Caco-2 (cell line): ENCODE results near the gene CATSPER3. TPM values are rescaled to one million over a fixed set of nuclear protein-coding genes. Genes with fewer than 3 reads are reported as not detected.

ENCODE experiments used
- BruUV-seq: library from RNA; stranded (reverse); fragments of 400-500 nt; replicated peaks from 2 replicates; lab custom pipeline; 2021; lab: Mats Ljungman, UMichigan
- CTCF ChIA-PET: fragments of 300-600 bp; sonication (Branson Sonifier 250); formaldehyde crosslinking; loops from one replicate; lab custom pipeline; 2022; ENCODE audit warnings: antibody characterized with exemption; lab: Charles Lee
- POLR2A ChIA-PET: fragments of 300-600 bp; sonication (Branson Sonifier 250); formaldehyde crosslinking; loops from one replicate; lab custom pipeline; 2022; ENCODE audit warnings: antibody characterized with exemption; lab: Charles Lee
- DNase-seq, 2 experiments: peaks; one replicate each; pipeline versions ENCODE4 v3.0.0 to v3.0.0-alpha.2; 2020 to 2022
- H3K27me3 ChIP-seq: replicated peaks from 2 replicates; pipeline ENCODE4 v1.6.0; 2011; ENCODE audit warnings: low read length; ENCODE audit not compliant: control insufficient read depth, insufficient read depth
- H3K36me3 ChIP-seq: 2 replicates; pipeline ENCODE4 v1.5.1; 2011; ENCODE audit warnings: low read length; ENCODE audit not compliant: control insufficient read depth, insufficient read depth
- H3K4me1 ChIP-seq: fragments of 250-450 bp; sonication (Bioruptor Pico); 2 replicates; pipeline ENCODE4 v1.5.1; 2020; ENCODE audit warnings: mild to moderate bottlenecking
- H3K4me3 ChIP-seq: 2 replicates; pipeline ENCODE4 v1.5.1; 2011; ENCODE audit warnings: low read depth, mild to moderate bottlenecking, control low read depth, low read length
- H3K9me3 ChIP-seq: fragments of 250-450 bp; sonication (Bioruptor Pico); 2 replicates; pipeline ENCODE4 v1.5.1; 2020; ENCODE audit warnings: mild to moderate bottlenecking, moderate library complexity
- H3K27ac Mint-ChIP-seq: one replicate; pipeline ENCODE4 v1.8.0; 2022; ENCODE audit warnings: mixed read lengths; ENCODE audit not compliant: unreplicated experiment
- H3K27me3 Mint-ChIP-seq: one replicate; pipeline ENCODE4 v1.8.0; 2022; ENCODE audit warnings: mixed read lengths; ENCODE audit not compliant: insufficient read depth, unreplicated experiment
- H3K36me3 Mint-ChIP-seq: one replicate; pipeline ENCODE4 v1.8.0; 2022; ENCODE audit warnings: mild to moderate bottlenecking, mixed read lengths; ENCODE audit not compliant: insufficient read depth, unreplicated experiment
- H3K4me1 Mint-ChIP-seq: one replicate; pipeline ENCODE4 v1.8.0; 2022; ENCODE audit warnings: low read depth, mixed read lengths; ENCODE audit not compliant: unreplicated experiment
- H3K4me3 Mint-ChIP-seq: one replicate; pipeline ENCODE4 v1.8.0; 2022; ENCODE audit warnings: mild to moderate bottlenecking, moderate library complexity, mixed read lengths; ENCODE audit not compliant: unreplicated experiment
- H3K9me3 Mint-ChIP-seq: one replicate; pipeline ENCODE4 v1.8.0; 2022; ENCODE audit warnings: mixed read lengths; ENCODE audit not compliant: unreplicated experiment
- intact Hi-C: fragments of 100-400 bp; cut with micrococcal nuclease; formaldehyde crosslinking; loops from one replicate; pipeline ENCODE4 v1.10.0; 2022; ENCODE audit not compliant: unreplicated experiment
- total RNA-seq: library from RNA; stranded (reverse); gene quantifications from 2 replicates; pipeline ENCODE4 v1.2.3, GENCODE V29; 2022
- TF ChIP-seq, protein P1 (sequence below), 2 experiments: fragments of 200-600 bp in 1 of 2; IDR thresholded peaks; 1 replicate in 1 of 2; 2 replicates in 1 of 2; pipeline versions ENCODE4 v1.5.1 to v1.8.0; 2011 to 2022; ENCODE audit warnings: antibody characterized with exemption in 1 of 2, control low read depth in 1 of 2, inconsistent platforms in 1 of 2, low read depth in 1 of 2, low read length in 1 of 2, mild to moderate bottlenecking in 1 of 2, moderate library complexity in 1 of 2; ENCODE audit not compliant: insufficient read depth in 1 of 2, severe bottlenecking in 1 of 2, unreplicated experiment in 1 of 2

CATSPER3 gene
- total RNA-seq, 1 experiment from 2014 or later = 0.61 TPM

DNA sequence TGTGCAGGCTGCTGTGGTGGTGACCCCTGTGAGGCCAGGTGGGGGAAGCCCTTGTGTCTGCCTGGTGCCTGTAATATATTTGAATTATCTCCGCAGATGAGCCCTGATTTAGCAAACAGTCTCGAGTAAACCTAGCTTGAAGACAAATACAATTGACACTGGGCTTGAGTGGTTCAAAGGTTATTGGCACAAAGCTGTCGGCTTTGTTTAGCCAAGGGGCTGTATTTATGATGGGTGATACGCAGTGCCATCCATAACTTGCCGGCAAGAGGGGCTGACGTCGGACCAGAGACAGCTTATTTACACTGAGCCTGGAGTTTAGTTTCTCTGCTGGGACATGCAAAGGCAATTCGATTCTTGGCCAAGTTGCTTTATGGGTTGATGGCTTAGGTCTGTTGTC, 86.3 kb downstream of the CATSPER3 start:
- no peaks in the 10 kb centered on the region for H3K36me3 ChIP-seq
- H3K9me3 ChIP-seq = no peaks in the 10 kb centered on the region
- DNase-seq = peak in 1 of 2 experiments; percentile 38
- intact Hi-C loops = no loop called here
- Mint-ChIP-seq H3K9me3 (no peaks in the 10 kb centered on the region), H3K36me3 (no peaks in the 10 kb centered on the region), H3K4me1 (peaks cover 11% of the 10 kb centered on the region), H3K4me3 (peak overlapping the region; percentile 0), H3K27me3 (no peaks in the 10 kb centered on the region), H3K27ac (peak overlapping the region; percentile 3)
- no peaks in the 10 kb centered on the region for H3K27me3 ChIP-seq
- peaks cover 17% of the 10 kb centered on the region for H3K4me1 ChIP-seq
- TF ChIP-seq, protein P1, sequence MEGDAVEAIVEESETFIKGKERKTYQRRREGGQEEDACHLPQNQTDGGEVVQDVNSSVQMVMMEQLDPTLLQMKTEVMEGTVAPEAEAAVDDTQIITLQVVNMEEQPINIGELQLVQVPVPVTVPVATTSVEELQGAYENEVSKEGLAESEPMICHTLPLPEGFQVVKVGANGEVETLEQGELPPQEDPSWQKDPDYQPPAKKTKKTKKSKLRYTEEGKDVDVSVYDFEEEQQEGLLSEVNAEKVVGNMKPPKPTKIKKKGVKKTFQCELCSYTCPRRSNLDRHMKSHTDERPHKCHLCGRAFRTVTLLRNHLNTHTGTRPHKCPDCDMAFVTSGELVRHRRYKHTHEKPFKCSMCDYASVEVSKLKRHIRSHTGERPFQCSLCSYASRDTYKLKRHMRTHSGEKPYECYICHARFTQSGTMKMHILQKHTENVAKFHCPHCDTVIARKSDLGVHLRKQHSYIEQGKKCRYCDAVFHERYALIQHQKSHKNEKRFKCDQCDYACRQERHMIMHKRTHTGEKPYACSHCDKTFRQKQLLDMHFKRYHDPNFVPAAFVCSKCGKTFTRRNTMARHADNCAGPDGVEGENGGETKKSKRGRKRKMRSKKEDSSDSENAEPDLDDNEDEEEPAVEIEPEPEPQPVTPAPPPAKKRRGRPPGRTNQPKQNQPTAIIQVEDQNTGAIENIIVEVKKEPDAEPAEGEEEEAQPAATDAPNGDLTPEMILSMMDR (IDR thresholded peaks at IDR 0.05; ENCODE audit: insufficient read depth in 1 of 2, low read depth in 1 of 2, low read length in 1 of 2, severe bottlenecking in 1 of 2, unreplicated experiment in 1 of 2) = no peak
- H3K4me3 ChIP-seq = no peak overlapping the region
- no TSS peak for BruUV-seq
- ChIA-PET CTCF (interaction anchor here (0.6 to 1.3 kb wide), 4 partner anchors 9 to 174 kb away, joined by 3 to 7 read pairs (median 4); no protein-coding TSS in a partner anchor), POLR2A (no interaction called here)

DNA sequence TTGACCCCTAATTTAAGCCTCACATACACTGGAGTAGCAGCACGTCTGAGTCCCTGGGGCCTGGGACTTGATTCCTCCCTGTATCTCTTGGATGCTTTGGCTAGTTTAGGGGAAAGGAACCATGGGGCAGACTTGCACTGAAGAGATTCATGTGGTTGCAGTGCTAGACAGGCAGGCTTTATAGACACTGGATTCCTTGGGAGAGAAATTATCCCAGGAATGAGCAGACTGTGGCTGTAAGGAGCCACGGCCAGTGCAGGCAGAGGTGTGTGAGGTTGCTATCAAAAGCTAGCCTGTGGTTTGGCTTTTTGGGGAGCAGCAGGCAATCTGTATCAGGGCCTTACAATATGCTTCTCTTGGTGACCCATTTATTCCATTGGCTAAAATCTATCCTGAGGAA, 86.8 kb downstream of the CATSPER3 start:
- Mint-ChIP-seq H3K27me3 (no peaks in the 10 kb centered on the region), H3K4me3 (peak overlapping the region; percentile 0), H3K9me3 (no peaks in the 10 kb centered on the region), H3K27ac (peak overlapping the region; percentile 3), H3K36me3 (no peaks in the 10 kb centered on the region), H3K4me1 (peaks cover 14% of the 10 kb centered on the region)
- DNase-seq = no peak
- H3K9me3 ChIP-seq = no peaks in the 10 kb centered on the region
- H3K4me1 ChIP-seq = peaks cover 17% of the 10 kb centered on the region
- H3K36me3 ChIP-seq = no peaks in the 10 kb centered on the region
- TF ChIP-seq, protein P1 (IDR thresholded peaks at IDR 0.05; ENCODE audit: insufficient read depth in 1 of 2, low read depth in 1 of 2, low read length in 1 of 2, severe bottlenecking in 1 of 2, unreplicated experiment in 1 of 2) = no peak
- CTCF ChIA-PET = interaction anchor here (0.6 kb wide), 1 partner anchor 175 kb away, joined by 4 read pairs; no protein-coding TSS in a partner anchor
- H3K4me3 ChIP-seq = no peak overlapping the region
- intact Hi-C loops = no loop called here
- no peaks in the 10 kb centered on the region for H3K27me3 ChIP-seq
- no TSS peak for BruUV-seq
- POLR2A ChIA-PET = no interaction called here

DNA sequence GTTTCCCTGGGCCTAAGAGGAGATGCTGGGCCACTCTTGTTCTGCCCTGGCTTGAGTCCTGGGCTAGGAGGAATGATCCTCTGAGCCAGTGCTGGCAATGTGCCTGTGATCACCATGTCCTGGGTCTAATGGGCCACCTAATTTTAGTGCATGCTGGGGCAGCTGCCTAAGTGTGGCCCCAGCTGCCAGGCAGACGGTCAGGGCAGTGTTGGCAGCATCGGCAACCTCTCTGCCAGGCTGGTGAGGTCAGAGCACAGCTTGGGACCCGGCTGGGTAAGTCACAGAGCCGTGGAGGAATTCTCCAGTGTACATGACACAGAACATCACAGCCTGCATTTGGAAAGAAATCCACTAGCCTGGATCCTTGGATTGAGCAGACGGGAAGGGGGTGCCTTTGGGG, 87.7 kb downstream of the CATSPER3 start:
- Histone ChIP-seq H3K4me3 (no peak overlapping the region), H3K27me3 (no peaks in the 10 kb centered on the region), H3K4me1 (peaks cover 17% of the 10 kb centered on the region), H3K36me3 (no peaks in the 10 kb centered on the region), H3K9me3 (no peaks in the 10 kb centered on the region)
- TF ChIP-seq, protein P1 (IDR thresholded peaks at IDR 0.05; ENCODE audit: insufficient read depth in 1 of 2, low read depth in 1 of 2, low read length in 1 of 2, severe bottlenecking in 1 of 2, unreplicated experiment in 1 of 2) = no peak
- Mint-ChIP-seq H3K27ac (no peak overlapping the region), H3K4me3 (no peak overlapping the region), H3K4me1 (peaks cover 14% of the 10 kb centered on the region), H3K27me3 (no peaks in the 10 kb centered on the region), H3K9me3 (no peaks in the 10 kb centered on the region), H3K36me3 (no peaks in the 10 kb centered on the region)
- no peak for DNase-seq
- intact Hi-C loops = no loop called here
- no TSS peak for BruUV-seq
- ChIA-PET CTCF (no interaction called here), POLR2A (no interaction called here)
